ENCODE measurements around the gene NCR3LG1. TPM values are rescaled to one million over a fixed set of nuclear protein-coding genes. Genes with fewer than 3 reads are reported as not detected.

NCR3LG1 gene
- total and polyA plus RNA-seq, 9 of the 15 experiments (the other 6 are each of a cell fraction or from before 2014, with no cell fraction given): 4.1 to 39.8 (median 25.1) TPM

DNA sequence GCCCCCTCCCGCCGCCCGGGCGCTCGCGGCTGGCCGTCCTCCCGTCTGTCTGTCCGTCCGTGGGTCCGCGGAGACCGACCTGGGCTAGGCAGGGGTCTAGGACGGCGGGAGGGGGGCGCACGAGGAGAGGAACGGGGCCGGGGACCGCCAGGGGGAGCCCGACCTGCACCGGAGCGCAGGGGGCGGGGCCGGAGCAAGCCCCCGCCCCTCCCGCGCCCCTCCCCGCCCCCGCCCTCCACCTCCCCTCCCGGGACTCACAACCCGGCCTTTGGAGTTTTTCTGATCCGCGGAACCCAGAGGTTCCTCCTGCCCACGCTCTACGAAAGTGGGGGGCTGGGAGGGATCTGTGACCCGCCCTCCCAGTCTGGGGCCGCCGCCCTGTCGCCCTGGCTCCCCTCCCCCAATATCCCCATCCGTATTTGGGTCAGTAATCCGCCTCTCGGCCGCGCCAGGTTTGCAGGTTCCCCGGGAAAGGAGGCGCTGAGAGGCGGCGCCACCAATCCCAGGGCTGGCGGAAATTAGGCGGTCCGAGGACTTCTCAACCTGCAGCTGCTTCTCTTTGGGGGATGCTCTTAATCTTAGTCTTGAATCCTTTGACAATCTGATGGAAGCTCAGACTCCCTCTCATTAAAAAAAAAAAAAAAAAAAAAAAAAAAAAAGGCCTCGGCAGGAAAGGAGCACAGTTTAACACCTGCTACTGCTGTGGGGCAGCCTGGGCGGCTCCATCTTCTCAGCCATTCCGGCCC, 37.8 kb downstream of the NCR3LG1 start (continued):
- TF ChIP-seq HDGF (IDR thresholded peaks at IDR 0.05) (no peak), NBN (IDR thresholded peaks at IDR 0.05; ENCODE audit: low read depth) (no peak), NR2C2 (CRISPR knock-in tag; IDR thresholded peaks at IDR 0.05) (no peak), NR2C2 (tag; IDR thresholded peaks at IDR 0.05) (no peak), SMARCB1 (IDR thresholded peaks at IDR 0.05; ENCODE audit: insufficient read length, low read depth) (no peak), POLR2G (IDR thresholded peaks at IDR 0.05; ENCODE audit: low read depth, low read length) (0 out of 2 replicates have a peak, but pooled peaks have one; percentile 12), MEF2A (IDR thresholded peaks at IDR 0.05; ENCODE audit: control insufficient read depth, low read depth, low read length) (no peak), ADNP (tag; IDR thresholded peaks at IDR 0.05) (no peak), TCFL5 (CRISPR knock-in tag; conservative IDR thresholded peaks at IDR 0.05) (no peak), MCM3 (IDR thresholded peaks at IDR 0.05) (no peak), PRPF4 (IDR thresholded peaks at IDR 0.05; ENCODE audit: insufficient read depth, low read depth, low read length, poor library complexity, severe bottlenecking) (no peak), RB1 (IDR thresholded peaks at IDR 0.05; ENCODE audit: low read depth) (peak; percentile 46; the same call in 1 of the 2 replicates), ZNF146 (CRISPR knock-in tag; IDR thresholded peaks at IDR 0.05; ENCODE audit: unreplicated experiment) (no peak), ZNF239 (CRISPR knock-in tag; IDR thresholded peaks at IDR 0.05) (no peak), CREM (IDR thresholded peaks at IDR 0.05; ENCODE audit: low read depth) (peak; percentile 26; the same call in 1 of the 2 replicates), FUS (optimal IDR thresholded peaks at IDR 0.05; ENCODE audit: low read depth, low read length) (no peak), TBP (optimal IDR thresholded peaks at IDR 0.05; ENCODE audit: low read depth, low read length) (no peak), CXXC5 (CRISPR knock-in tag; IDR thresholded peaks at IDR 0.05) (peak; percentile 74), RAD21 (CRISPR knock-in tag; conservative IDR thresholded peaks at IDR 0.05 in 1 of 2, IDR thresholded peaks at IDR 0.05 in 1 of 2) (peak; percentile 17 to 23; a peak in 2 of 4 replicates), PCBP1 (IDR thresholded peaks at IDR 0.05; ENCODE audit: low read depth, low read length, poor library complexity, severe bottlenecking) (no peak), ZBTB7A (IDR thresholded peaks at IDR 0.05; ENCODE audit: borderline replicate concordance, control insufficient read depth, low read depth, low read length) (peak; percentile 94), RBM17 (IDR thresholded peaks at IDR 0.05; ENCODE audit: borderline replicate concordance, low read depth, low read length) (no peak), EGR1 (conservative IDR thresholded peaks at IDR 0.05) (peak; percentile 62), SAFB2 (IDR thresholded peaks at IDR 0.05; ENCODE audit: borderline replicate concordance, low read depth, low read length, severe bottlenecking) (no peak)
- TF ChIP-seq, protein P1, sequence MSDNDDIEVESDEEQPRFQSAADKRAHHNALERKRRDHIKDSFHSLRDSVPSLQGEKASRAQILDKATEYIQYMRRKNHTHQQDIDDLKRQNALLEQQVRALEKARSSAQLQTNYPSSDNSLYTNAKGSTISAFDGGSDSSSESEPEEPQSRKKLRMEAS (CRISPR knock-in tag; IDR thresholded peaks at IDR 0.05): peak; percentile 84
- TF ChIP-seq, protein P2, sequence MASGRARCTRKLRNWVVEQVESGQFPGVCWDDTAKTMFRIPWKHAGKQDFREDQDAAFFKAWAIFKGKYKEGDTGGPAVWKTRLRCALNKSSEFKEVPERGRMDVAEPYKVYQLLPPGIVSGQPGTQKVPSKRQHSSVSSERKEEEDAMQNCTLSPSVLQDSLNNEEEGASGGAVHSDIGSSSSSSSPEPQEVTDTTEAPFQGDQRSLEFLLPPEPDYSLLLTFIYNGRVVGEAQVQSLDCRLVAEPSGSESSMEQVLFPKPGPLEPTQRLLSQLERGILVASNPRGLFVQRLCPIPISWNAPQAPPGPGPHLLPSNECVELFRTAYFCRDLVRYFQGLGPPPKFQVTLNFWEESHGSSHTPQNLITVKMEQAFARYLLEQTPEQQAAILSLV (tag; IDR thresholded peaks at IDR 0.05): no peak
- TF ChIP-seq, protein P3, sequence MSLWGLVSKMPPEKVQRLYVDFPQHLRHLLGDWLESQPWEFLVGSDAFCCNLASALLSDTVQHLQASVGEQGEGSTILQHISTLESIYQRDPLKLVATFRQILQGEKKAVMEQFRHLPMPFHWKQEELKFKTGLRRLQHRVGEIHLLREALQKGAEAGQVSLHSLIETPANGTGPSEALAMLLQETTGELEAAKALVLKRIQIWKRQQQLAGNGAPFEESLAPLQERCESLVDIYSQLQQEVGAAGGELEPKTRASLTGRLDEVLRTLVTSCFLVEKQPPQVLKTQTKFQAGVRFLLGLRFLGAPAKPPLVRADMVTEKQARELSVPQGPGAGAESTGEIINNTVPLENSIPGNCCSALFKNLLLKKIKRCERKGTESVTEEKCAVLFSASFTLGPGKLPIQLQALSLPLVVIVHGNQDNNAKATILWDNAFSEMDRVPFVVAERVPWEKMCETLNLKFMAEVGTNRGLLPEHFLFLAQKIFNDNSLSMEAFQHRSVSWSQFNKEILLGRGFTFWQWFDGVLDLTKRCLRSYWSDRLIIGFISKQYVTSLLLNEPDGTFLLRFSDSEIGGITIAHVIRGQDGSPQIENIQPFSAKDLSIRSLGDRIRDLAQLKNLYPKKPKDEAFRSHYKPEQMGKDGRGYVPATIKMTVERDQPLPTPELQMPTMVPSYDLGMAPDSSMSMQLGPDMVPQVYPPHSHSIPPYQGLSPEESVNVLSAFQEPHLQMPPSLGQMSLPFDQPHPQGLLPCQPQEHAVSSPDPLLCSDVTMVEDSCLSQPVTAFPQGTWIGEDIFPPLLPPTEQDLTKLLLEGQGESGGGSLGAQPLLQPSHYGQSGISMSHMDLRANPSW (CRISPR knock-in tag; IDR thresholded peaks at IDR 0.05): no peak

All from K562 (cell line).